Measurements from ENCODE around the gene SPDYE4.

Gene SPDYE4

DNA sequence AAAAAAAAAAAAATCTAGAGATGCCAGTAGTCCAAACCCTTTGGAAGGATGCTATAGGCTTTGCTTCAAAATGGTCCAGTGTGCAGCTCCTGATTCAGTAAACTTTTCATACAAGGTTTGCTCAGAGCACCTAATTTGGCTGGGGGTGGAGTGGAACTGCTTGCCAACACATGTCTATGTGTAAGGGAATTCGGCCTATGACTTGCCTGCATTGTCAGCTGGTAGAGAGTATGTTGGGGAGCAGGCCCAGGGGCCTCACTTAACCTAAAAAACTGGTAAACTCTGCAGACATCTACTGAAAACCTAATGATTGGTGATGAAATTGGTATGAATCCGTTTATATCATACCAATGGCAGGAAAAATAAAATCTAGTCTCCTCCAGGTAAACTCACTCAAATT is 42.3 kb upstream of the SPDYE4 start:
- DNase-seq (ENCODE audit: extremely low spot score): no peak
- TF ChIP-seq CTCF (IDR thresholded peaks at IDR 0.05; ENCODE audit: control extremely low read depth, extremely low read depth, low read depth, missing control alignments): no peak
- ChIA-PET POLR2A (no interaction called here), CTCF (interaction anchor here (1.5 to 4.0 kb wide), 2 partner anchors 9 to 15 kb away, joined by 3 to 21 read pairs; no protein-coding TSS in a partner anchor)

- ChIA-PET CTCF (interaction anchor here (1.0 to 4.0 kb wide), 5 partner anchors 10 to 199 kb away, joined by 3 to 21 read pairs (median 3); no protein-coding TSS in a partner anchor), POLR2A (no interaction called here)
- TF ChIP-seq CTCF (IDR thresholded peaks at IDR 0.05; ENCODE audit: control extremely low read depth, extremely low read depth, low read depth, missing control alignments): no peak
- no peak for DNase-seq (ENCODE audit: extremely low spot score)
Measured at GRCh38 chr17:8799570-8800212, 41.3 kb upstream of the SPDYE4 start.

DNA sequence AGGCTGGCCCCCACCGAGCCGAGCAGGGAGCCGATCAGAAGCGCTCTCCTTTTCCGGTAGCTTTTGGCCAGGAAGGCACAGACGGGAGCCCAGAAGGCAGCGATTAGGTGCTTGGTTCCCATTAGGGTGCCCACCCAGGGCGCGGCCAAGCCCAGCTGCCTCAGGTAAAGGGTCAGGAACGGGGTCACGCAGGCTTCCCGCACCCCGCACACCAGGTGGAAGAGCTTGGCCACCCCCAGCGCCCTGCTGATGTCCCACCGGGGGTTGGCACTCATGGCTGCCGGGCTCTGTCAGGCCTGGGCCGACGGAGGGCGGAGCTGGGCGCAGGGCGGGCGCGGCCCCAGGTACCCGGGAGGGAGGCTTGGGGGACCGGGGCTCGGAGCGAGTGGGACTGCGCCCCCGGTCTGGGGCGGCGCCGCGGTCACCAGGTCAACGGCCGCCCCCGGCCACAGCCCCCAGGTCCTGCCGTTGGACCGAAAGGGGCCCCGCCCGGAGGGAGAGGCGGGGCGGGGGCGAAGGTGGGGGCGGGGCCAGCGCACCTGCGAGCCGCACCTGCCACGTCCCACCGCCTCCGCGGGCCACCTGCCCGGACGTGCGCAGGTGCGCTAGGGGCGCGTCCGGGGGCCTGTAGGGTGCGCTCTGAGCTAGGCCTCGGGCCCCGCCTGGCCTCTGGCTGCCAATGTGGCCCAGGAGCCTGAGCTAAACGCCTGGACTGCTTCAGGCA is 40.7 kb upstream of the SPDYE4 start, which contains the start of gene MFSD6L:
TSS of gene MFSD6L (minus strand) at position 520 of the 724 bp plus-strand sequence. CDS start at position 275, 245 bp downstream.
- POLR2A ChIA-PET: no interaction called here
- TF ChIP-seq CTCF (IDR thresholded peaks at IDR 0.05; ENCODE audit: control extremely low read depth, extremely low read depth, low read depth, missing control alignments): peak; percentile 20
- CTCF ChIA-PET: interaction anchor here (1.0 to 4.0 kb wide), 5 partner anchors 11 to 199 kb away, joined by 3 to 21 read pairs (median 3); no protein-coding TSS in a partner anchor
- no peak for DNase-seq (ENCODE audit: extremely low spot score)

GRCh38 chr17:8798176-8798845 is 40.0 kb upstream of the SPDYE4 start:
- CTCF ChIA-PET: interaction anchor here (1.2 to 4.0 kb wide), 3 partner anchors 9 to 97 kb away, joined by 4 to 21 read pairs (median 8); no protein-coding TSS in a partner anchor
- POLR2A ChIA-PET: interaction anchor here (0.8 kb wide), 1 partner anchor 8 kb away, joined by 3 read pairs; no protein-coding TSS in a partner anchor
- no peak for DNase-seq (ENCODE audit: extremely low spot score)
- no peak for TF ChIP-seq CTCF (IDR thresholded peaks at IDR 0.05; ENCODE audit: control extremely low read depth, extremely low read depth, low read depth, missing control alignments)

GRCh38 chr17:8797621-8798175 is 39.4 kb upstream of the SPDYE4 start:
- TF ChIP-seq CTCF (IDR thresholded peaks at IDR 0.05; ENCODE audit: control extremely low read depth, extremely low read depth, low read depth, missing control alignments): no peak
- POLR2A ChIA-PET: interaction anchor here (0.8 kb wide), 1 partner anchor 9 kb away, joined by 3 read pairs; no protein-coding TSS in a partner anchor
- DNase-seq (ENCODE audit: extremely low spot score): no peak
- CTCF ChIA-PET: interaction anchor here (1.2 to 4.0 kb wide), 3 partner anchors 9 to 97 kb away, joined by 4 to 21 read pairs (median 8); no protein-coding TSS in a partner anchor

DNA sequence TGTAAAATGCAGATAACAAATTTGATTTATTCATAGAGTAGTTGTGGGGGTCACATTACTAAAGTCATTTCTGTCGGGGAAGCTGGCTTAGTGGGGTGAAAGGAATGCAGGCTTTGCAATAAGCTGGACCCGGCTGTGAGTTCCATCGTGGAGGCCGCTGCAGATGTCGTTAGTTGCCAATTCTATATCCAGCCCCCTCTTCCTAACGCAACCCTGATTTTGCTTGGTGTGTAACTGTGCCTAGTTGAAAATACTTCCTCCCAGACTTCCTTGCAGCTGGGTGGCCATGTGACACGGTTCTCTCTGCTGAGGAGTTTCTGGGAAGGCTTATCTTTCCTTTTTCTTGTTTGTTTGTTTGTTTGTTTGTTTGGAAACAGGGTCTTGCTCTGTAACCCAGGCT is 36.3 kb upstream of the SPDYE4 start:
- no peak for DNase-seq (ENCODE audit: extremely low spot score)
- TF ChIP-seq CTCF (IDR thresholded peaks at IDR 0.05; ENCODE audit: control extremely low read depth, extremely low read depth, low read depth, missing control alignments): no peak
- ChIA-PET CTCF (interaction anchor here (1.0 to 3.7 kb wide), 2 partner anchors 9 to 48 kb away, joined by 3 to 18 read pairs; no protein-coding TSS in a partner anchor), POLR2A (interaction anchor here (0.5 kb wide), 1 partner anchor 160 kb away, joined by 6 read pairs; no protein-coding TSS in a partner anchor)

Measured in GM10248 (cell line).